Gastrocnemius medialis (tissue), 4 donors: ENCODE measurements around the gene HORMAD1. TPM values are rescaled to one million over a fixed set of nuclear protein-coding genes. Genes with fewer than 3 reads are reported as not detected.
"Not testable (repeated sequence)": the region's sequence is repeated elsewhere in the genome, so short reads cannot be mapped to it uniquely, and the experiment has no call there.

Source experiments
- ATAC-seq, 2 donors: fragments of 150-250 bp; one replicate each; pipeline ENCODE4 v1.9.1; 2016
- DNase-seq, 2 donors: peaks; one replicate each; pipeline ENCODE4 v3.0.0-alpha.2; 2019
- H3K27ac ChIP-seq, 4 donors: fragments of 200-600 bp; sonication (generic); 1 replicate in 1 of 4; 2 replicates in 3 of 4; pipeline ENCODE4 v1.5.1; 2016 to 2018; ENCODE audit warnings: mild to moderate bottlenecking in 2 of 4, moderate library complexity in 1 of 4
- H3K27me3 ChIP-seq, 3 donors: fragments of 200-600 bp; sonication (generic) in 2 of 3; 1 replicate in 1 of 3; 2 replicates in 2 of 3; pipeline versions ENCODE4 v1.5.1 to v1.6.0; 2016 to 2019; ENCODE audit warnings: mild to moderate bottlenecking in 1 of 3, moderate library complexity in 1 of 3
- H3K36me3 ChIP-seq, 2 donors: fragments of 200-600 bp; sonication (generic) in 1 of 2; one replicate each; pipeline ENCODE4 v1.5.1; 2017 to 2018
- H3K4me1 ChIP-seq, 2 donors: fragments of 200-600 bp; sonication (generic) in 1 of 2; one replicate each; pipeline ENCODE4 v1.5.1; 2016 to 2017; ENCODE audit warnings: mild to moderate bottlenecking in 2 of 2
- H3K4me3 ChIP-seq, 4 donors: fragments of 200-600 bp; sonication (generic) in 3 of 4; 1 replicate in 1 of 4; 2 replicates in 3 of 4; pipeline ENCODE4 v1.5.1; 2016 to 2019; ENCODE audit warnings: mild to moderate bottlenecking in 2 of 4
- H3K9me3 ChIP-seq, 3 donors: fragments of 200-600 bp; sonication (generic) in 2 of 3; 1 replicate in 1 of 3; 2 replicates in 2 of 3; pipeline ENCODE4 v1.5.1; 2016 to 2019
- CTCF ChIP-seq, 5 experiments: fragments of 450-650 bp in 3 of 5; fragments of 200-600 bp in 2 of 5; sonication (generic) in 2 of 5; IDR thresholded peaks in 4 of 5; conservative IDR thresholded peaks in 1 of 5; 1 replicate in 4 of 5; 2 replicates in 1 of 5; pipeline ENCODE4 v1.5.1; 2016 to 2019; ENCODE audit warnings: antibody characterized with exemption in 5 of 5, mild to moderate bottlenecking in 3 of 5, moderate library complexity in 3 of 5
- POLR2A ChIP-seq, 2 donors: fragments of 450-650 bp; IDR thresholded peaks; one replicate each; pipeline ENCODE4 v1.6.1; 2017; ENCODE audit warnings: antibody characterized with exemption in 2 of 2, mild to moderate bottlenecking in 2 of 2, moderate library complexity in 2 of 2
- in situ Hi-C, 4 donors: fragments of 200-750 bp; cut with MboI; loops; one replicate each; pipeline versions ENCODE4 v1.15.0 to v1.8.0; 2017; ENCODE audit warnings: low sequenced_read_pairs in 4 of 4
- intact Hi-C: fragments of 100-400 bp; cut with DNase I; formaldehyde crosslinking; loops from one replicate; pipeline ENCODE4 v1.15.1; 2023; ENCODE audit warnings: low total_unique reads
- total RNA-seq, 4 donors: library from RNA; depleted of rRNA; stranded (reverse); fragments of >200 nt; gene quantifications; one replicate each; pipeline versions ENCODE4 v1.1.0 to v1.2.3, GENCODE V29; 2016

Gene HORMAD1
- total RNA-seq, 4 donors from 2014 or later: 0.36 TPM; not detected in 3

DNA sequence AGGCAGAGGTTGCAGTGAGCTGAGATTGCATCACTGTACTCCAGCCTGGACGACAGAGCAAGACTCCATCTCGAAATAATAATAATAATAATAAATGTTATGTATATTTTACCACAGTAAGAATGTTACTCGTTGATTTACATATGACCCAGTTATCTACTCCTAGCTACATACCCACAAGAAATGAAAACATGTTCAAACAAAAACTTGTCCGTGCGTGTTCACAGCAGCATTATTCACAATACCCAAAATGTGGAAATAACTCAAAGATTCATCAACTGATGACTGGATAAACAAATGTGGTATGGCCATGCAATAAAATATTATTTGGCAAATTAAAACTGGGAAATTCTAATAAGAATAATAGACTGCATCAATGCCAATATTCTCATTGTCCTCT is 59.5 kb downstream of the HORMAD1 start:
- intact Hi-C loops (no loop called here), in situ Hi-C loops (no loop called here)
- H3K27me3 ChIP-seq: no peaks in the 10 kb centered on the region
- H3K27ac ChIP-seq: no peak overlapping the region
- no peak for TF ChIP-seq POLR2A (IDR thresholded peaks at IDR 0.05)
- TF ChIP-seq CTCF (IDR thresholded peaks at IDR 0.05 in 4 of 5, conservative IDR thresholded peaks at IDR 0.05 in 1 of 5): no peak
- no peak overlapping the region for H3K4me3 ChIP-seq
- DNase-seq (no peak), ATAC-seq (no peak)
- no peaks in the 10 kb centered on the region for H3K4me1 ChIP-seq
- H3K9me3 ChIP-seq: no peaks in the 10 kb centered on the region
- peaks cover 0 to 43% of the 10 kb centered on the region in 2 donors for H3K36me3 ChIP-seq

DNA sequence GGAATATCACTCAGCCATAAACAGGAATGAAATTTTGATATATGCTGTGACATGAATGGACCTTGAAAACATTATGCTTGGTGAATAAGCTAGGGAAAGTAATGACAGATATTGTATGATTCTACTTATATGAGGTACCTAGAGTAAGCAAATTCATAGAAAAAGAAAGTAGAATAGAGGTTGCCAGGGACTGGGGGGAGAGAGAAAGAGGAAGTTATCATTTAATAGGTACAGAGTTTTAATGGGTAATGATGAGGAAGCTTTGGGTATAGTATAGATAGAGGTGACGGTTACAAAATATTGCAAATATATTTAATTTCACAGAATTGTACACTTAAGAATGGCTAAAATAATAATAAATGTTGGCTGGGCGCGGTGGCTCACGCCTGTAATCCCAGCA is 60.1 kb downstream of the HORMAD1 start:
- TF ChIP-seq CTCF (IDR thresholded peaks at IDR 0.05 in 4 of 5, conservative IDR thresholded peaks at IDR 0.05 in 1 of 5): no peak
- TF ChIP-seq POLR2A (IDR thresholded peaks at IDR 0.05): no peak
- Histone ChIP-seq H3K27ac (no peak overlapping the region), H3K9me3 (no peaks in the 10 kb centered on the region), H3K4me3 (no peak overlapping the region), H3K27me3 (no peaks in the 10 kb centered on the region), H3K36me3 (peaks cover 0 to 43% of the 10 kb centered on the region in 2 donors), H3K4me1 (no peaks in the 10 kb centered on the region)
- no peak for DNase-seq
- in situ Hi-C loops: no loop called here
- ATAC-seq: no peak
- intact Hi-C loops: no loop called here

GRCh38 chr1:150657064-150657463 is 63.6 kb downstream of the HORMAD1 start:
- H3K27ac ChIP-seq, in situ Hi-C loops, DNase-seq, ATAC-seq, H3K4me1 ChIP-seq, H3K27me3 ChIP-seq, H3K9me3 ChIP-seq, H3K4me3 ChIP-seq, intact Hi-C loops: not testable (repeated sequence)
- H3K36me3 ChIP-seq: peaks cover 0 to 33% of the 10 kb centered on the region in 2 donors

DNA sequence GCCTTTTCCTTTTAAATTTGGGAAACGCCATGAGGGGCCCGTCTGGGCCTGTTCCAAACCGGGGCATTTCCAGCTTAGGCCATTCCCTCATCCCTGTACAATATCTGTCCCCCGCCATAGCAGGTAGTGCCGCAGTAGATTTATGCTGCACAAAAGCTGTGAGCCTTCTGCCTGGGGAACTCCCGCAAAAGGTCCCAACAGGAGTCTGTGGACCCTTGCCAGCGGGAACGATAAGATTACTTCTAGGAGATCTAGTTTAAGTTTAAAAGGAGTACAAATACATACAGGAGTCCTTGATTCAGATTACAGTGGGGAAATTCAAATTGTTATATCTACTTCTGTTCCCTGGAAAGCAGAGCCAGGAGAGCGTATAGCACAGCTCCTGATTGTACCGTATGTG is 66.1 kb downstream of the HORMAD1 start:
- H3K9me3 ChIP-seq, H3K4me1 ChIP-seq, H3K4me3 ChIP-seq, DNase-seq, H3K27ac ChIP-seq, H3K27me3 ChIP-seq, intact Hi-C loops, ATAC-seq, in situ Hi-C loops: not testable (repeated sequence)
- peaks cover 0 to 11% of the 10 kb centered on the region in 2 donors for H3K36me3 ChIP-seq

- in situ Hi-C loops (no loop called here), intact Hi-C loops (no loop called here)
- Histone ChIP-seq H3K4me1 (no peaks in the 10 kb centered on the region), H3K27me3 (no peaks in the 10 kb centered on the region), H3K36me3 (peaks cover 0 to 37% of the 10 kb centered on the region in 2 donors), H3K27ac (no peak overlapping the region), H3K9me3 (no peaks in the 10 kb centered on the region), H3K4me3 (no peak overlapping the region)
- no peak for DNase-seq
- no peak for ATAC-seq
- TF ChIP-seq POLR2A (IDR thresholded peaks at IDR 0.05) (no peak), CTCF (IDR thresholded peaks at IDR 0.05 in 4 of 5, conservative IDR thresholded peaks at IDR 0.05 in 1 of 5) (no peak)
Measured at GRCh38 chr1:150650193-150650592, 70.5 kb downstream of the HORMAD1 start.

GRCh38 chr1:150649441-150650075 is 71.1 kb downstream of the HORMAD1 start:
- ATAC-seq (no peak), DNase-seq (no peak)
- no peak overlapping the region for H3K4me3 ChIP-seq
- TF ChIP-seq POLR2A (IDR thresholded peaks at IDR 0.05) (no peak), CTCF (IDR thresholded peaks at IDR 0.05 in 4 of 5, conservative IDR thresholded peaks at IDR 0.05 in 1 of 5) (no peak)
- no peaks in the 10 kb centered on the region for H3K27me3 ChIP-seq
- in situ Hi-C loops: no loop called here
- no peak overlapping the region for H3K27ac ChIP-seq
- no peaks in the 10 kb centered on the region for H3K9me3 ChIP-seq
- H3K36me3 ChIP-seq: peaks cover 0 to 37% of the 10 kb centered on the region in 2 donors
- intact Hi-C loops: no loop called here
- H3K4me1 ChIP-seq: no peaks in the 10 kb centered on the region
